ENCODE results near the gene LINC01488.

- no peak for TF ChIP-seq CTCF (IDR thresholded peaks at IDR 0.05)
- no peak for TF ChIP-seq EZH2 (IDR thresholded peaks at IDR 0.05; ENCODE audit: borderline replicate concordance, insufficient read depth, low read depth, low read length, poor library complexity, severe bottlenecking)
Observed at GRCh38 chr11:69539416-69540117, 58.1 kb downstream of the LINC01488 start.

Measured in B cell (primary cell).